HG02870 (cell line): Measurements from ENCODE around the gene LY9.
"Not testable (repeated sequence)": the region's sequence is repeated elsewhere in the genome, so short reads cannot be mapped to it uniquely, and the experiment has no call there.

ENCODE experiments used
- ATAC-seq: cut with Tn5 transposase; IDR thresholded peaks from one replicate; pipeline ENCODE4 v1.9.1; 2021; ENCODE audit warnings: mild to moderate bottlenecking, moderate library complexity; ENCODE audit not compliant: unreplicated experiment

LY9 gene

DNA sequence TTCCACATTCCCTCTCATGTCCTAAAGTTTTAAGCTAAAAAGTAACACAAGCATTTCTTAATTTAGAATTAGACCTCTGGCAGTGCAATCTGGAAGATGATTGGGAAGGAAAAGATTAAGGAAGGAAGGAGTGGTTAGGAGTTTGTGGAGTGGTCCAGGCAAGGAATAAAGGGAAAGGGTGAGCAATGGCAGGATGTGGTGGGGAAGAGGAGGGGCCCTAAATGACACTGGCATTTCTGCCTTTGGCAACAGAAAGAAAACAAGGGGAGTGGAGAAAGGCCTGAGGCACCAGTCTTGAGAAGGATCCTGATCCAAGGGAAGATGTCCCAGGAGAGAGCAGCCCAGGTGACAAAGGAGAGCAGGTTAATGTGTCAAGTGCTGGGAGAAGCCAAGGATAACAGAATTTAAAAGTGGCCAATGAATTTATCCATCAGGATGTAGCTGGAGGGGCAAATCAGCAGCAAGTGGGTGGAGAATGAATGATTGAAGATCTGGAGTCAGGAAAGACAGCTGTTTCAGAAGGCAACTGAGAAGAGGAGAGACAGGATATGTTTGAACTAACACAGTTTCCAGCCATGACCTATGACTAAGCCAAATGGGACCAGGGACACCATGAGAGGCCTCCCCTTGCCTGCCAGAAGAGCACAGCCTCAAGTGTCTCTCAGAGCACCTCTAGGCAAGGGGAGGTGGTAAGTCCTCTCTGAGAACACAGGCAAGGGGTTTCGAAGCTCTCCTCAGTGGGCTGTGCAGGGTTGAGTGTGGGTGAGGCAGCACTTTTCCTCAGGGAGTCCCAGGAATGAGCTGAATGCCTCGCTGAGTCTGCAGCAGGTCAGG is 20.9 kb upstream of the LY9 start:
- ATAC-seq = no peak

- no peak for ATAC-seq
These were observed 19.8 kb upstream of the LY9 start for GRCh38 chr1:160776178-160776577.

GRCh38 chr1:160777486-160778089 is 18.4 kb upstream of the LY9 start:
- ATAC-seq = no peak

GRCh38 chr1:160778976-160779375 is 17.0 kb upstream of the LY9 start:
- no peak for ATAC-seq

DNA sequence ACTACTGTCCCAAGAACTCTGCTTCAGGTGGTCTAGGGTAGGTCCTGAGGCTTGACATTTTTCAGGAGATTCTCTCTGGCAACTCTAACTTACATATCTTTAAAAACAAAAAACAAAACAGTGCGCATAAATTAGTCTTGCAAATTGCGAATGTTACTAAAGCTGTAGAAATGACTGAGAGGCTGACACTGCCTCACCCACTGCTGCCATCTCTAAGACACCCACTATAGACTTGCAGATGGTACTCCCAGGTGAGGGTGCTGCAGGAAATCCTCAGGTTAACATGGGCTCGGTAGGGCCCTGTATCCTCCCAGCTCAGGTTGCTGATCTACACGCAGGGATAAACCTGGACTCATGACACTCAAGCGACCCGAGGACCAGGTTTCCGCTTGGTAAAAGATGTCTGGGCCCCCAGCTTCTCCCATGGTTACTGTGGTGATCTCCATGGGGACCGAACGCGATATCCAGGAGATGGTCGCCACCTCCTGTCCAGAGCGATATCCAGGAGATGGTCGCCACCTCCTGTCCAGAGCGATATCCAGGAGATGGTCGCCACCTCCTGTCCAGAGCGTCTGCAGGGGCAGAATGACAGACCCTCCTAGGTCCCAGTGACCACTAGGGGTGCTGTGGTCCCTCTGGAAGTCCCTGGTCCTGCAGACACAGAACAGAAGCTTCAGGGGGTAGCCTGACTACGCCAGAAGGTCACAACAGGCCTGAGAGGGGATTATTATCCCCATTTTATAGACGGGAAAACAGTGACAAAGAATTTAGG is 16.2 kb upstream of the LY9 start:
- ATAC-seq = no peak

GRCh38 chr1:160780398-160780755 is 15.6 kb upstream of the LY9 start:
- ATAC-seq = no peak

DNA sequence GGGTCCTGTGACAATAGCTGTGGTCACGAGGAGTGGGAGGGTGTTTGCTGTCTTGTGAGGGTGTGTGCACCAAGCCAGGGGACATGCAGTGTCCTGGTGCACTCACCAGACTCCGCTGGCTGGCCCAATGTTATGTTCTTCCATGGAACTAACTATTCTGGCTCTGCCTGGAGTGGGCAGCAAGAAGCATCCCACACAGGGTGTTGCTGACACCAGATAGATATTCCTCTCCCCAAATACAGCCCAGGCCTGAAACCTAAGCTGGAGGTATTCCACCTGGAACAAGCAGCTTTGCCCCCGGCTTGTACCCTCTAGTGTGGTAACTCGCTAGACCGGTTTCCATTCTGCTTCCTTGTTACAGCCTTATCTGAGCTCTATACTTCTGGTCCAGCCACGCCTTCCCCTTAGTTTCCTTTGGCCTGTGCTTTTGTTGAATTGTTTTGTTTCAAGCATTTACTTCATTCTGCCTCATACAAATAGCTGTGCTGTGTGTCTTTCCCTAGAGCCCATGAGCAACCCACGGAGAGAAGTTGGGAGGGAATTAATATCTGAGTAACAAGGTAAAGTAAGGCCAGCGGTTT is 14.7 kb upstream of the LY9 start:
- ATAC-seq = no peak

- peak; percentile 80 for ATAC-seq
These were observed 13.9 kb upstream of the LY9 start for GRCh38 chr1:160781914-160782689.

DNA sequence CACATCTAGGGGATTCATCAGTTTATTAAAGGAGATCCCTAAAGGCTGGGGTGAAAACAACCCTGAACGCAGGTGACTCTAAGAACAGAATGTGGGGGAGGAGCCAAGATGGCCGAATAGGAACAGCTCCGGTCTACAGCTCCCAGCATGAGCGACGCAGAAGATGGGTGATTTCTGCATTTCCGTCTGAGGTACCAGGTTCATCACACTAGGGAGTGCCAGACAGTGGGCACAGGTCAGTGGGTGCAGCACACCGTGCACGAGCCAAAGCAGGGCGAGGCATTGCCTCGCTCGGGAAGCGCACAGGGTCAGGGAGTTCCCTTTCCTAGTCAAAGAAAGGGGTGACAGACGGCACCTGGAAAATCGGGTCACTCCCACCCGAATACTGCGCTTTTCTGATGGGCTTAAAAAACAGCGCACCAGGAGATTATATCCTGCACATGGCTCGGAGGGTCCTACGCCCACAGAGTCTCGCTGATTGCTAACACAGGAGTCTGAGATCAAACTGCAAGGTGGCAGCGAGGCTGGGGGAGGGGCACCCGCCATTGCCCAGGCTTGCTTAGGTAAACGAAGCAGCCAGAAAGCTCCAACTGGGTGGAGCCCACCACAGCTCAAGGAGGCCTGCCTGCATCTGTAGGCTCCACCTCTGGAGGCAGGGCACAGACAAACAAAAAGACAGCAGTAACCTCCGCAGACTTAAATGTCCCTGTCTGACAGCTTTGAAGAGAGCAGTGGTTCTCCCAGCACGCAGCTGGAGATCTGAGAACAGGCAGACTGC is 12.8 kb upstream of the LY9 start:
- not testable (repeated sequence) for ATAC-seq

DNA sequence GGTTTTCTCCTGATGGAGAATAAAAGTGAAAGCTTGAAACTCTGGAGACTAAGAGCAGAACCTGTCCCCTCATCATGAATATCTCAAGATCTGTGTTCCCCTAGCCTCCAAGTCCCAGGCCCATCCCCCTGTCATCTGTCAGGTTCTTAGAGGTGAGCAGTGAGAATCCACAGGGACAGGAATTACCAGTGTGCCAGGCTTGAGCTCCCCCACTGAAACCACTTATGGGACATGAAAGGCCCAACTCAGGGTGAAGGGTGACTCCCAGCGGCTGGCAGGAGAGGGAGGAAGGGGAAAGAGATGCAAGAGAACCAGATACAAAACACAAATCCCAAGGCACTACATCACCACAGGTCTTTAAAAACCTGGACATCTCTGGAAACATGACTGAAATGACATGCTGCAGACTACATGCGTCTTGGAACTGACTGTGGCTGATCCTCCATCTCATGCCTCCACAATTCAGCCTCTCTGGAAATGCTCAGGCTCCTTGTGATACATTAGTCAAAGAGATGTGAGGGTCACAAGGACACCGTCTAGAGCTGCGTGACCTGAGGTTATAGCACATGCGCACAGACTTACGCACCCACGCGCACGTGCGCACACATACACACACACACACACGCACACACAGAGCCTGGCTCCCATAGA is 6.8 kb upstream of the LY9 start:
- ATAC-seq = no peak

DNA sequence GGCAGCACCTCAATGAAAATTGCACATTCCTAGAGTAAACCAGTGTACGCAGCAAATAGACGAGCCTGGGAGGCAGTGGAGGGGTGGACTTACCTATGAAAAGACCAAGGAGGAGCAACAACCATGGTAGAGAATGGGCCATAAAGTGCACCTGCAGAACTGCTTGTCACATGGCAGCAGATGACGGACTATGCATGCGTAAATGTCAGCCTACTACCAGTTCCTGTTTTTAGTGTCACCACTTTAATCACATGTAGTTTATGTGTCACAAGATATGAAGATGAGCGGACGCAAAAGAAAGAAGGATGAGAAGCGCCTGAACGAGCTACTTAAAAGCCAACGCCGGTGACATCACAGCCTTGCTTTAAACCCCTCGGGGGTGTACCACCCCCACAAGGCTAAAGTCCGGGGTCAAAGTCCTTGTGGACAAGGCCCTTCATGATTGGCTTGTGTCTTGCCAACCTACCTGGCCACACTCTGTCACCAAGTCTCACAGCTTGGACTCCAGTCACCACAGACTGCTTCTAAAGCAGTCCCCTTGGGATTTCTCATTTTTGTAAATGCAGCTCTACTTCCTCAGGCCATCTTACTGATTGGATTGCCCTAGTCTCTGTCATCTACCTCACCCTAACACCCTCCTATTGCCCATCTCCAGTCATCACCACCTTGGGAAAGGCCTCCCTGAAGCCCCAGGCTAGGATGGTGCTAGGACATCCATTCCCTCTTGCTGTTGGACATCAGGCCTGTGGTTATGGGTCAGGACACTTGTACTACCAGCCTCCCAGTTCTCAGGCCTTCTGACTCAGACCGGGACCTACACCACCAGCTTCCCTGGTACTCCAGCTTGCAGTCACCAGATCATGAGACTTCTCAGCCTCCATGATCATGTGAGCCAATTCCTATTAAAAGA is 6.0 kb upstream of the LY9 start:
- ATAC-seq = peak; percentile 95

DNA sequence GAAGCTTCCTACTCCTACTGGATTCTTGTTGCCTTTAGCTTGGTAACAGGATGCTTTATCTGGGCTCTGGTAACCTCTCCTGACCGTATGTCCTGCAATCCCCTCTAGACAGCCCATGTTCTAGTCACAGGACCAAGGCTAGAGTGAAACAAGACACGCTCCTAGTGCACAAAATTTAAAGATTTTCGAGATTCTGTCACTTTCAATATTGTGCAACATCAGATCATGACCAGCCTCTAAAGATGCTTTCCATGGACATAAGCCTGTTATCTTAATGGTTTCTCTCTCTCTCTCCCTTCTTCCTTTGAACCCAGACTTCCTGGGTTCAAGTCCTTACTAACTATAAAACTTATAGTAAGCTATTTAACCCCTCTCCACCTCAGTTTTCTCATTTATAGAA is 1.6 kb upstream of the LY9 start:
- ATAC-seq = no peak

DNA sequence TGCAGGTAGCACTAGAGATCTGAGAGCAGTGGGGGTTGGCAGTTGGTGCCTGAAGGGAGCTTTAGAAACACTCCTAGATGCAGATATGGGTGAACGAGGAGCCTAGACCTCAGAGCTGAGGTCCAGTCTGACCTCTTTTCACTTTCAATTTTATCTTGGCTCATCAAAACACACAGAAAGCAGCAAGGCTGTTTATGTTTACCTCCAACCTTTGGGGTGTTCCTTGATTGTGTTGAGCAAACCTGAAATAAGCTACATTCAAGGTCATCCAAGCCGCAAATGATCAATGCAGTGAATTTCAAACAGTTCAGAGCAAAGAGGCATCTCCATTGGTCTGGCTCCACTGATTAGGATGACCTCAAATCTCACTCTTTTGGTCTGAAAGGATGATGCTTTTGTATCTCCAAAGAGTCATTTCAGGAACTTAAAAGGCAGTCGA is 1.3 kb downstream of the LY9 start:
- ATAC-seq = no peak

DNA sequence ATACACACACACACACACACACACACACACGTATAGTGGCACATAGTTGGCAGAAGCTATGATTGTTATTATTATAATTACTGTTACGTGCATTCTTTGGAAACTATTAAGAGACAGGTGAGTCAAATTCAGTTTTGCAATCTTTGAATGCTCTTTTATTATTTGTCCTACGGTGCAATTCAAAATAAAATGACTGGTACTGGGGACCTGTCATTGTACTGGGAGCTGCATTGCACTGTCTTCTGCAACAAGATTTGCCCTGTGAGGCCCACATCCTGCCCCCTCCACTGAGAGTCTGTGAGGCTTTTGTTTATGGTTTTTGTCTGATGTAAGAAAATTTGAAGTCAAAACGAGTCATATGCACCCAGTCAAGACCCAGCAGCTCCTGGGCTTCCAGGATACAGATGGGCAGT is 1.9 kb downstream of the LY9 start:
- ATAC-seq = no peak

DNA sequence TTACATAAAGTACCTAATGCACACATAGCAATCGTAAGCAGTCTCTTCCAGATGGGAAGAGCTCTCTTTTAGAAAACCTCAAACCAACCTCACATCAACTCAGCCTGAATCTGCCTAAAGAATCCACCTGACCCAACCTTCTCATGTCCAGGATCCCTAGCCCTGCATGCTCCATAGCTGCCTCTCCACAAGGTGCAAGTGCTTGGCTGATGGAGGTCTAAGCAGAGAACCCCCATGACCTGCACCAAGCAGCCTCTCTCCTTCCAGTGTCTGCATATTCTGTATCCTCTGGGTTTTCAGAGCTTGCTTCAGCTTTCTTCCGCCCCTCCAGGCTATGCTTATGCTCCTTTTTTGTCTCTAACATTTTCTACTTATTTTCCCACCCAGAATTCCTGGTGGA is 2.5 kb downstream of the LY9 start:
- ATAC-seq = no peak

DNA sequence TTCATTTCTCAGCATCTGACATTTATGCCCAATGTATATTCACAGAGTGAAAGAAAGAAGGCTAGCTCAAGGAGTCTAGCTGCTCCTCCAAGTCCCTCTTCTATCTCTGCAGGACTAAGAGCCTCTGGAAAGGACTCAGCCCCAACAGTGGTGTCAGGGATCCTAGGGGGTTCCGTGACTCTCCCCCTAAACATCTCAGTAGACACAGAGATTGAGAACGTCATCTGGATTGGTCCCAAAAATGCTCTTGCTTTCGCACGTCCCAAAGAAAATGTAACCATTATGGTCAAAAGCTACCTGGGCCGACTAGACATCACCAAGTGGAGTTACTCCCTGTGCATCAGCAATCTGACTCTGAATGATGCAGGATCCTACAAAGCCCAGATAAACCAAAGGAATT is 3.7 kb downstream of the LY9 start:
- no peak for ATAC-seq

GRCh38 chr1:160800142-160800541 is 4.2 kb downstream of the LY9 start:
- ATAC-seq = no peak

- no peak for ATAC-seq
These were observed 4.9 kb downstream of the LY9 start for GRCh38 chr1:160800645-160801408.
